GM19468 (cell line): ENCODE results near the gene KAZN.

Experiments used
- ATAC-seq: cut with Tn5 transposase; IDR thresholded peaks from one replicate; pipeline ENCODE4 v1.9.1; 2021; ENCODE audit warnings: mild to moderate bottlenecking, moderate library complexity, moderate number of reproducible peaks; ENCODE audit not compliant: unreplicated experiment; ENCODE audit errors: extremely low read depth

Gene KAZN

GRCh38 chr1:14980621-14981218, 382.2 kb downstream of the KAZN start:
- no peak for ATAC-seq

- ATAC-seq, result no peak
These were observed 383.5 kb downstream of the KAZN start for GRCh38 chr1:14982029-14982428.

- ATAC-seq, result no peak
These were observed 384.8 kb downstream of the KAZN start for GRCh38 chr1:14983277-14983676.

GRCh38 chr1:14986168-14986567, 387.7 kb downstream of the KAZN start:
- no peak for ATAC-seq

- ATAC-seq, result no peak
These were observed 389.5 kb downstream of the KAZN start for GRCh38 chr1:14987829-14988603.

- no peak for ATAC-seq
These were observed 390.2 kb downstream of the KAZN start for GRCh38 chr1:14988636-14989035.

- ATAC-seq, result no peak
These were observed 391.6 kb downstream of the KAZN start for GRCh38 chr1:14989931-14990728.

- no peak for ATAC-seq
These were observed 394.9 kb downstream of the KAZN start for GRCh38 chr1:14993414-14993813.

GRCh38 chr1:14994148-14994547, 395.7 kb downstream of the KAZN start:
- ATAC-seq, result no peak

GRCh38 chr1:14994841-14995437, 396.5 kb downstream of the KAZN start:
- ATAC-seq, result no peak

- ATAC-seq, result no peak
These were observed 397.9 kb downstream of the KAZN start for GRCh38 chr1:14996133-14997050.

GRCh38 chr1:14997646-14998276, 399.3 kb downstream of the KAZN start:
- ATAC-seq, result no peak

GRCh38 chr1:14999441-14999840, 401.0 kb downstream of the KAZN start:
- ATAC-seq, result no peak

GRCh38 chr1:15000030-15000429, 401.5 kb downstream of the KAZN start:
- no peak for ATAC-seq

- ATAC-seq, result no peak
These were observed 402.2 kb downstream of the KAZN start for GRCh38 chr1:15000671-15001070.

GRCh38 chr1:15001317-15001915, 402.9 kb downstream of the KAZN start:
- no peak for ATAC-seq

- ATAC-seq, result no peak
These were observed 403.8 kb downstream of the KAZN start for GRCh38 chr1:15002325-15002724.

GRCh38 chr1:15004396-15004795, 405.9 kb downstream of the KAZN start:
- no peak for ATAC-seq

- no peak for ATAC-seq
These were observed 406.6 kb downstream of the KAZN start for GRCh38 chr1:15005116-15005515.
